DND-41 (cell line): ENCODE results near the gene DLX2.

Source experiments
- ATAC-seq: fragments of 200-7000 bp; cut with Tn5 transposase; 3 replicates; pipeline ENCODE4 v1.9.1; 2021; ENCODE audit warnings: low read depth; ENCODE audit not compliant: insufficient read depth
- DNase-seq: peaks from one replicate; pipeline ENCODE4 v3.0.0-alpha.2; 2020
- H2AFZ ChIP-seq: 2 replicates; pipeline ENCODE4 v1.6.0; 2012; ENCODE audit warnings: low read depth, low read length
- H3K27ac ChIP-seq: 2 replicates; pipeline ENCODE4 v1.5.1; 2012; ENCODE audit warnings: low read length, inconsistent platforms
- H3K27me3 ChIP-seq: fragments of 200-600 bp; sonication (generic); 2 replicates; pipeline ENCODE4 v1.6.0; 2012; ENCODE audit warnings: low read length, mild to moderate bottlenecking, inconsistent platforms; ENCODE audit not compliant: insufficient read depth, poor library complexity
- H3K36me3 ChIP-seq: 2 replicates; pipeline ENCODE4 v1.5.1; 2012; ENCODE audit warnings: low read length, inconsistent platforms; ENCODE audit not compliant: insufficient read depth
- H3K4me1 ChIP-seq: 2 replicates; pipeline ENCODE4 v1.5.1; 2012; ENCODE audit warnings: mild to moderate bottlenecking, low read length; ENCODE audit not compliant: insufficient read depth
- H3K4me2 ChIP-seq: 2 replicates; pipeline ENCODE4 v1.6.0; 2012; ENCODE audit warnings: mild to moderate bottlenecking, moderate library complexity, low read length, inconsistent platforms; ENCODE audit not compliant: insufficient read depth
- H3K4me3 ChIP-seq, 2 experiments: fragments of 200-600 bp in 1 of 2; shearing (Covaris generic) in 1 of 2; 2 replicates each; pipeline ENCODE4 v1.5.1; 2012 to 2016; ENCODE audit warnings: inconsistent platforms in 2 of 2, low read length in 2 of 2, mild to moderate bottlenecking in 2 of 2, low read depth in 1 of 2, moderate library complexity in 1 of 2
- H3K79me2 ChIP-seq: 2 replicates; pipeline ENCODE4 v1.6.0; 2012; ENCODE audit warnings: low read length, inconsistent platforms; ENCODE audit not compliant: insufficient read depth
- H3K9ac ChIP-seq: 2 replicates; pipeline ENCODE4 v1.6.0; 2012; ENCODE audit warnings: low read depth, mild to moderate bottlenecking, inconsistent platforms, low read length, moderate library complexity
- H3K9me3 ChIP-seq: 2 replicates; pipeline ENCODE4 v1.5.1; 2012; ENCODE audit warnings: low read length, moderate library complexity, mild to moderate bottlenecking, inconsistent platforms; ENCODE audit not compliant: insufficient read depth, severe bottlenecking
- H4K20me1 ChIP-seq: 2 replicates; pipeline ENCODE4 v1.6.0; 2012; ENCODE audit warnings: low read length; ENCODE audit not compliant: insufficient read depth
- CTCF ChIP-seq: IDR thresholded peaks from 2 replicates; pipeline ENCODE4 v1.5.1; 2012; ENCODE audit warnings: borderline replicate concordance, low read length, moderate library complexity, mild to moderate bottlenecking; ENCODE audit not compliant: poor library complexity, severe bottlenecking; ENCODE audit errors: extremely low read depth
- EZH2 ChIP-seq: IDR thresholded peaks from 3 replicates; pipeline ENCODE4 v1.6.1; 2012; ENCODE audit warnings: borderline replicate concordance, low read depth, mild to moderate bottlenecking, moderate library complexity, low read length, inconsistent platforms; ENCODE audit not compliant: severe bottlenecking

The DLX2 gene

GRCh38 chr2:172079416-172079815 is 23.3 kb downstream of the DLX2 start:
- H2AFZ ChIP-seq = no peak overlapping the region
- H3K4me2 ChIP-seq = no peak overlapping the region
- H3K9ac ChIP-seq = no peak overlapping the region
- H3K4me3 ChIP-seq = no peak overlapping the region
- H3K27ac ChIP-seq = no peak overlapping the region
- TF ChIP-seq CTCF = no peak
- TF ChIP-seq EZH2 = no peak
- peaks cover 5% of the 10 kb centered on the region for H3K4me1 ChIP-seq
- H3K27me3 ChIP-seq = no peaks in the 10 kb centered on the region
- H3K9me3 ChIP-seq = no peaks in the 10 kb centered on the region
- no peak for ATAC-seq
- H4K20me1 ChIP-seq = no peaks in the 10 kb centered on the region
- no peak for DNase-seq
- no peaks in the 10 kb centered on the region for H3K79me2 ChIP-seq
- H3K36me3 ChIP-seq = no peaks in the 10 kb centered on the region

DNA sequence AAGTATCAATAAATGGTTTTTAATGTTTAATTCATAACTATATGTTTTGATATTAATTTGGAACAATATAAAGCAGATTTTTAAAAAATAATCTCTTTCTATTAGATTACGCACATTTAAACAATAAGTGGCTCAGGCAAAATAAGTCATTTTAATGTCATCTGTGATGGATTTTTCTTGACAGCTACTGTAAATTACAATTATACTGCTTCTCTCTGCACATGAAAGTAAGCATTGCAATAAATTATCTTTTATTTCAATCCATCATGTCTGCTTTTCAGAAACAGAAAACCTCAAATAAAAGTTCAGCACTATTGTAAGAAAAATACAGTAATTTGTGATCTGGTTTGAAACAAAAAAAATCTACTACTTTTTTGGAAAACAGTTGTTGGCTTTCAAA is 28.4 kb downstream of the DLX2 start:
- Histone ChIP-seq H2AFZ (no peak overlapping the region), H3K4me2 (no peak overlapping the region), H3K9ac (no peak overlapping the region), H3K36me3 (no peaks in the 10 kb centered on the region), H3K27ac (no peak overlapping the region), H4K20me1 (no peaks in the 10 kb centered on the region), H3K27me3 (no peaks in the 10 kb centered on the region), H3K4me3 (no peak overlapping the region), H3K4me1 (no peaks in the 10 kb centered on the region), H3K9me3 (no peaks in the 10 kb centered on the region), H3K79me2 (no peaks in the 10 kb centered on the region)
- DNase-seq (no peak), ATAC-seq (no peak)
- TF ChIP-seq EZH2 (no peak), CTCF (no peak)

- H2AFZ ChIP-seq = no peak overlapping the region
- DNase-seq (no peak), ATAC-seq (no peak)
- H3K27ac ChIP-seq = no peak overlapping the region
- TF ChIP-seq EZH2 (no peak), CTCF (no peak)
- H3K79me2 ChIP-seq = no peaks in the 10 kb centered on the region
- H3K36me3 ChIP-seq = no peaks in the 10 kb centered on the region
- H3K9me3 ChIP-seq = no peaks in the 10 kb centered on the region
- no peaks in the 10 kb centered on the region for H3K4me1 ChIP-seq
- no peaks in the 10 kb centered on the region for H3K27me3 ChIP-seq
- no peak overlapping the region for H3K4me3 ChIP-seq
- no peak overlapping the region for H3K4me2 ChIP-seq
- H3K9ac ChIP-seq = no peak overlapping the region
- no peaks in the 10 kb centered on the region for H4K20me1 ChIP-seq
Observed at GRCh38 chr2:172073518-172073917, 29.2 kb downstream of the DLX2 start.

DNA sequence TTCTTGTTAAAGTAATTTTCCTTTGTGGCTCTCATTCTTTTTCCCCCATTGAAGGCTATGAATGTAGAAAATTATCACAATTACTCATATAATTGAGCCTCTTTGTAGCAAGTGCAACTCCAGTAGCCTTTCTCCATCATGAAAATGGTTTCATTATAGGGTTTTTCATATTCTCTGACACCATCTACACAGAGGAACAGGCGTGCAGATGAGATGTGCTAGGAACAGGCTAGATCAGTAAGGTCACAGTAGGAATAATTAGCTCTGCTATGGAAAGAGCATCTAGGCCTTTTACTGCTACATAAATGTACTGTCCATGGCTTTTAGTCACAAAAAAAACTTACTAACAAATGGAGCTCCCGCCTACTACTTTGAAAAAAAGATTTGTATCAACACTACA is 30.0 kb downstream of the DLX2 start:
- no peak for ATAC-seq
- H3K4me1 ChIP-seq = no peaks in the 10 kb centered on the region
- no peak for DNase-seq
- H3K79me2 ChIP-seq = no peaks in the 10 kb centered on the region
- no peak overlapping the region for H2AFZ ChIP-seq
- no peaks in the 10 kb centered on the region for H3K36me3 ChIP-seq
- H3K27me3 ChIP-seq = no peaks in the 10 kb centered on the region
- no peak overlapping the region for H3K4me2 ChIP-seq
- H3K27ac ChIP-seq = no peak overlapping the region
- H4K20me1 ChIP-seq = no peaks in the 10 kb centered on the region
- H3K9ac ChIP-seq = no peak overlapping the region
- H3K9me3 ChIP-seq = no peaks in the 10 kb centered on the region
- no peak overlapping the region for H3K4me3 ChIP-seq
- TF ChIP-seq CTCF (no peak), EZH2 (no peak)
